ENCODE results near the gene RDH11. TPM values are rescaled to one million over a fixed set of nuclear protein-coding genes. Genes with fewer than 3 reads are reported as not detected.

Gene RDH11
- total RNA-seq, 2 experiments from 2014 or later = 31.1 to 37.7 TPM

DNA sequence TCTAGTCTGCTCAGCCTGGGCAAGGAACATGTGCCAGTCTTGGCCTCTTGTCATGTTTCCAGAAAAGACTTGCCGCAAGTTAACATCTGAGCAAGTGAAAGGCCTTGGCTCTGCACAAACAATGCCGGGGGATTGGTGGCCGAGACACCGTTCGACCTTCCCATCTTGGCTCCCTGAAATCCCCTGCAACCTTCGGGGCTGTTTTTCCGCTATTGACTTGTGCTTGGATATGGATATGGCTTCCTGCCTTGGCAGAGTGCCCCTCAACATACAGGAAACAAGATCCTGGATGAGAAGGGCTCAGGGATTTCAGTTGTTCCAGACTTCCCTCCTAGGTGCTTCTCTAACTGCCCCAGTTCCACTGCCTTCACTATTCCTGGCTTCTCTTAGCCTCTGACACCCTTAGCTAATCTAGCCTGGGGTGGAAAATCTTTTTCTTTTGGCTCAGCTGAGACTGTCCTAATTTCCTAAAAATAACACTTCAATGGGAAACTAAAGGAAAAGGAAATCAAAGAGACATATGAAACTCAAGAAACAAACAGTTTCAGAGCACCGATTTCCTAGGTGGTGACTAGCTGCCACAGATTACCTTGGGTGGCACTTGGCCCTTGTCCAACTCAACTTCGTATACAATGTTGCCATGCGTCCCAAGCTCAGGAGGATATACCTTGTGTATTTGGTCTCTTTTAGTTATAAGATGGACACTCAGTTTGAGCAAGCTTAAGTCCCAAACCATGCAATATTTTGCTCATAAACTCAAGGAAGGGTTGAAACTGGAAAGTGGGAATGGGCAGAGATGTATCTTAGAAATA lies 40.0 kb upstream of the RDH11 start:
- POLR2A ChIA-PET = interaction anchor here (0.6 to 1.0 kb wide), 2 partner anchors 11 kb away, joined by 3 to 6 read pairs; no protein-coding TSS in a partner anchor
- intact Hi-C loops (cut with micrococcal nuclease; ENCODE audit: unreplicated experiment) = no loop called here

GRCh38 chr14:67734675-67735074 lies 39.1 kb upstream of the RDH11 start:
- H3K9me2 ChIP-seq (ENCODE audit: insufficient read depth, low read length) = no peaks in the 10 kb centered on the region
- intact Hi-C loops (cut with micrococcal nuclease; ENCODE audit: unreplicated experiment) = no loop called here
- no TSS peak for BruUV-seq (replicated peaks)
- H3K79me2 ChIP-seq (ENCODE audit: insufficient read depth, low read depth, low read length) = no peaks in the 10 kb centered on the region
- H3K36me3 ChIP-seq (ENCODE audit: insufficient read depth, low read length) = no peaks in the 10 kb centered on the region
- TF ChIP-seq EZH2phosphoT487 (IDR thresholded peaks at IDR 0.05; ENCODE audit: borderline replicate concordance, low read depth, low read length) = no peak
- no peak for TF ChIP-seq CTCF (conservative IDR thresholded peaks at IDR 0.05; ENCODE audit: low read length)
- ChIA-PET POLR2A (interaction anchor here (1.0 kb wide), 1 partner anchor 12 kb away, joined by 3 read pairs; no protein-coding TSS in a partner anchor), CTCF (ENCODE audit: unreplicated experiment) (no interaction called here)
- no peak overlapping the region for H3K27ac ChIP-seq (ENCODE audit: low read depth, low read length, poor library complexity, severe bottlenecking)
- H3K4me2 ChIP-seq (ENCODE audit: low read length) = no peak overlapping the region
- H2AFZ ChIP-seq (ENCODE audit: low read length) = no peak overlapping the region
- no peaks in the 10 kb centered on the region for H3K9me3 ChIP-seq (ENCODE audit: low read length)
- no peaks in the 10 kb centered on the region for H3K4me1 ChIP-seq (ENCODE audit: insufficient read depth, low read length, poor library complexity, severe bottlenecking)
- no peak for DNase-seq (ENCODE audit: low spot score)
- H4K20me1 ChIP-seq (ENCODE audit: insufficient read depth, low read length) = no peaks in the 10 kb centered on the region
- H3K4me3 ChIP-seq (ENCODE audit: low read depth, low read length, poor library complexity, severe bottlenecking) = no peak overlapping the region

More for the DNA sequence above, 40.0 kb upstream of the RDH11 start:
- DNase-seq (ENCODE audit: low spot score) = no peak
- no TSS peak for BruUV-seq (replicated peaks)
- Histone ChIP-seq H3K79me2 (ENCODE audit: insufficient read depth, low read depth, low read length) (no peaks in the 10 kb centered on the region), H3K27ac (ENCODE audit: low read depth, low read length, poor library complexity, severe bottlenecking) (no peak overlapping the region), H2AFZ (ENCODE audit: low read length) (no peak overlapping the region), H3K4me1 (ENCODE audit: insufficient read depth, low read length, poor library complexity, severe bottlenecking) (no peaks in the 10 kb centered on the region), H3K9me3 (ENCODE audit: low read length) (no peaks in the 10 kb centered on the region), H3K4me3 (ENCODE audit: low read depth, low read length, poor library complexity, severe bottlenecking) (no peak overlapping the region), H3K4me2 (ENCODE audit: low read length) (no peak overlapping the region), H4K20me1 (ENCODE audit: insufficient read depth, low read length) (no peaks in the 10 kb centered on the region), H3K9me2 (ENCODE audit: insufficient read depth, low read length) (no peaks in the 10 kb centered on the region), H3K36me3 (ENCODE audit: insufficient read depth, low read length) (no peaks in the 10 kb centered on the region)
- TF ChIP-seq CTCF (conservative IDR thresholded peaks at IDR 0.05; ENCODE audit: low read length) (no peak), EZH2phosphoT487 (IDR thresholded peaks at IDR 0.05; ENCODE audit: borderline replicate concordance, low read depth, low read length) (no peak)
- CTCF ChIA-PET (ENCODE audit: unreplicated experiment) = no interaction called here

- no peaks in the 10 kb centered on the region for H3K4me1 ChIP-seq (ENCODE audit: insufficient read depth, low read length, poor library complexity, severe bottlenecking)
- TF ChIP-seq EZH2phosphoT487 (IDR thresholded peaks at IDR 0.05; ENCODE audit: borderline replicate concordance, low read depth, low read length) (no peak), CTCF (conservative IDR thresholded peaks at IDR 0.05; ENCODE audit: low read length) (no peak)
- H4K20me1 ChIP-seq (ENCODE audit: insufficient read depth, low read length) = no peaks in the 10 kb centered on the region
- no TSS peak for BruUV-seq (replicated peaks)
- DNase-seq (ENCODE audit: low spot score) = no peak
- H3K9me2 ChIP-seq (ENCODE audit: insufficient read depth, low read length) = no peaks in the 10 kb centered on the region
- ChIA-PET POLR2A (no interaction called here), CTCF (ENCODE audit: unreplicated experiment) (no interaction called here)
- H3K36me3 ChIP-seq (ENCODE audit: insufficient read depth, low read length) = no peaks in the 10 kb centered on the region
- H2AFZ ChIP-seq (ENCODE audit: low read length) = no peak overlapping the region
- no peak overlapping the region for H3K4me3 ChIP-seq (ENCODE audit: low read depth, low read length, poor library complexity, severe bottlenecking)
- H3K79me2 ChIP-seq (ENCODE audit: insufficient read depth, low read depth, low read length) = no peaks in the 10 kb centered on the region
- H3K4me2 ChIP-seq (ENCODE audit: low read length) = no peak overlapping the region
- intact Hi-C loops (cut with micrococcal nuclease; ENCODE audit: unreplicated experiment) = no loop called here
- H3K27ac ChIP-seq (ENCODE audit: low read depth, low read length, poor library complexity, severe bottlenecking) = no peak overlapping the region
- H3K9me3 ChIP-seq (ENCODE audit: low read length) = no peaks in the 10 kb centered on the region
Measured at GRCh38 chr14:67733616-67734015, 38.1 kb upstream of the RDH11 start.

Data from OCI-LY7 (cell line).